Lower leg skin (tissue), 3 donors: ENCODE results near the gene PFN4.

Experiments used
- CTCF ChIP-seq, 3 donors: fragments of 450-650 bp; IDR thresholded peaks; one replicate each; pipeline ENCODE4 v1.5.1; 2016; ENCODE audit warnings: antibody characterized with exemption in 3 of 3, mild to moderate bottlenecking in 3 of 3, moderate library complexity in 2 of 3
- POLR2A ChIP-seq, 2 donors: fragments of 450-650 bp; IDR thresholded peaks; one replicate each; pipeline ENCODE4 v1.6.1; 2016 to 2017; ENCODE audit warnings: antibody characterized with exemption in 2 of 2, mild to moderate bottlenecking in 1 of 2, moderate library complexity in 1 of 2

- TF ChIP-seq CTCF (IDR thresholded peaks at IDR 0.05) (no peak), POLR2A (IDR thresholded peaks at IDR 0.05) (no peak)
These were observed 36.1 kb downstream of the PFN4 start for GRCh38 chr2:24087032-24087431.
